ENCODE measurements around the gene NAIF1.
"Not testable (repeated sequence)": the region's sequence is repeated elsewhere in the genome, so short reads cannot be mapped to it uniquely, and the experiment has no call there.

DNA sequence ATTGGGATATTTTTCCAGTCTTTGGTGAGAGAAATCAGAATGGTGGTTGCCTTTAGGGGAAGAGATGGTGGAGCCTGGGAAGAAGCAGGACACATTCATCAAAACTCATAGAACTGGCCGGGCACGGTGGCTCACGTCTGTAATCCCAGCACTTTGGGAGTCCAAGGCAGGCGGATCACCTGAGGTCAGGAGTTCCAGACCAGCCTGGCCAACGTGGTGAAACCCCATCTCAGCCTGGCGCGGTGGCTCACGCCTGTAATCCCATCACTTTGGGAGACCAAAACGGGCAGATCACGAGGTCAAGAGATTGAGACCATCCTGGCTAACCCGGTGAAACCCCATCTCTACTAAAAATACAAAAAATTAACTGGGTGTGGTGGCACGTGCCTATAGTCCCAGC is 44.6 kb upstream of the NAIF1 start:
- TF ChIP-seq, protein P1, sequence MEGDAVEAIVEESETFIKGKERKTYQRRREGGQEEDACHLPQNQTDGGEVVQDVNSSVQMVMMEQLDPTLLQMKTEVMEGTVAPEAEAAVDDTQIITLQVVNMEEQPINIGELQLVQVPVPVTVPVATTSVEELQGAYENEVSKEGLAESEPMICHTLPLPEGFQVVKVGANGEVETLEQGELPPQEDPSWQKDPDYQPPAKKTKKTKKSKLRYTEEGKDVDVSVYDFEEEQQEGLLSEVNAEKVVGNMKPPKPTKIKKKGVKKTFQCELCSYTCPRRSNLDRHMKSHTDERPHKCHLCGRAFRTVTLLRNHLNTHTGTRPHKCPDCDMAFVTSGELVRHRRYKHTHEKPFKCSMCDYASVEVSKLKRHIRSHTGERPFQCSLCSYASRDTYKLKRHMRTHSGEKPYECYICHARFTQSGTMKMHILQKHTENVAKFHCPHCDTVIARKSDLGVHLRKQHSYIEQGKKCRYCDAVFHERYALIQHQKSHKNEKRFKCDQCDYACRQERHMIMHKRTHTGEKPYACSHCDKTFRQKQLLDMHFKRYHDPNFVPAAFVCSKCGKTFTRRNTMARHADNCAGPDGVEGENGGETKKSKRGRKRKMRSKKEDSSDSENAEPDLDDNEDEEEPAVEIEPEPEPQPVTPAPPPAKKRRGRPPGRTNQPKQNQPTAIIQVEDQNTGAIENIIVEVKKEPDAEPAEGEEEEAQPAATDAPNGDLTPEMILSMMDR (conservative IDR thresholded peaks at IDR 0.05) = not testable (repeated sequence)
- TF ChIP-seq EZH2 (IDR thresholded peaks at IDR 0.05; ENCODE audit: low read depth) = not testable (repeated sequence)
